D721Med (cell line): ENCODE results near the gene ETV2.

Experiments used
- DNase-seq: peaks from one replicate; pipeline ENCODE4 v3.0.0; 2011; ENCODE audit warnings: low spot score; ENCODE audit not compliant: insufficient read length
- FAIRE-seq: peaks from 2 replicates; lab custom pipeline; 2011; peaks lifted over from hg19 to GRCh38; lab: Jason Lieb, UNC
- CTCF ChIP-seq: IDR thresholded peaks from 2 replicates; pipeline ENCODE4 v1.5.1; 2012; ENCODE audit warnings: mild to moderate bottlenecking, control low read depth; ENCODE audit not compliant: insufficient read depth; ENCODE audit errors: missing control alignments

ETV2 gene

GRCh38 chr19:35628565-35629331, 12.8 kb upstream of the ETV2 start, which contains the start of gene RBM42:
RBM42 (plus strand) TSS chr19:35629036; CDS start chr19:35629154, 118 bp downstream.
- no peak for TF ChIP-seq CTCF
- FAIRE-seq: no peak
- peak; percentile 97 for DNase-seq

DNA sequence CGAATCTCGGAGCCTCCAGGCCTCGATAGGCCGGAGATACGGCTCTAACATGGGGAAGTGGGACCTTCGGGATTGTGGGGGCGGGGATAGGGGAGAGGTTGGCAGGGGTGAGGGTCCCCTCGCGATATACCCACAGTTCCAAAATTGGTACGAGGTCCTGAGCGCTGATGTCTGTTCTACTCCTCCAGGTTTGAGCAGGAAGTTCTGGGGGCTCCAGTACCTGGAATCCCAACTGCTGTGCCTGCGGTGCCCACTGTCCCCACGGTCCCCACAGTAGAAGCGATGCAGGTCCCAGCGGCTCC, 12.3 kb upstream of the ETV2 start:
- DNase-seq: no peak
- no peak for TF ChIP-seq CTCF
- FAIRE-seq: no peak

DNA sequence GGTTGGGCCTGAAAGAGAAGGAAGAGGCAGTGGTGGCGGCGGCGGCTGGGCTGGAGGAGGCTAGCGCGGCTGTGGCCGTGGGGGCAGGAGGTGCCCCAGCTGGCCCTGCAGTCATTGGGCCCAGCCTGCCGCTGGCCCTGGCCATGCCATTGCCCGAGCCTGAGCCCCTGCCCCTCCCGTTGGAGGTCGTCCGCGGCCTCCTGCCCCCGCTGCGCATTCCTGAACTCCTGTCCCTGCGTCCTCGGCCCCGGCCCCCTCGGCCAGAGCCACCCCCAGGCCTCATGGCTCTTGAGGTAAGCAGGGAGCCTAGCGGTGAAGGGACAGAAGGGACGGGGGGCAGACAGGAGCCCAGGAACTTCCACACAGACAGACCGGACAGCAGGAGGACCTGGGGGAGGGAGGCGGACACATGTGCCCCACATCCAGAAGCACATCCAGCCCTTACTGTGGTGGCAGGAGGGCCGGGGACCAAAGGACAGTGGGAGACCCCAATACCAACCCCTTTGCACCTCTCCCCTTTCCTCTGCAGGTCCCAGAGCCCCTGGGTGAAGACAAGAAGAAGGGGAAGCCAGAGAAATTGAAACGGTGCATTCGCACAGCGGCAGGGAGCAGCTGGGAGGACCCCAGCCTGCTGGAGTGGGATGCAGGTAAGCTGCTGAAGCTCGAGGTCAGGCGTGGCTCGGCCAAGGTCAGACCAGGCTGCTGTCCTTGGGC, 7.7 kb upstream of the ETV2 start:
- DNase-seq (no peak), FAIRE-seq (no peak)
- TF ChIP-seq CTCF: no peak

DNA sequence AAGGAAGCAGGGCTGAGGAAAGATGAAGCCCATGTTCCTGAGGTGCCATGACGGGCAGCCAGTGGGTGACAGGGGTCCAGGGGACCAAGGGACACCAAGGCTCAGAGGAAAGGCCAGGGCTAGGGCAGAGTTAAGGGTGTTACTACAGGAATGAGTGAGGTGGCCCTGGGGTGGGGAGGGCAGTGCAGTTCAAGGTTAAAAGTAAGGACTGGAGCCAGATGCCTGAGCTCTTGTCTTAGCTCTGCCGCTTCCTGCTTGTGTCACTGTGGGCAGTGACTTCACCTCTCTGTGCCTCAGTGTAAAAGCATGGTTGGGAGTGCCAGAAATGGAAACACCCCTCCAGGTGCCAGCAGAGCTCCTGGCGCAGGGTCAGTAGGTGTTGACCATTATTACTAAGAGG, 4.9 kb upstream of the ETV2 start:
- no peak for TF ChIP-seq CTCF
- FAIRE-seq (no peak), DNase-seq (no peak)

DNA sequence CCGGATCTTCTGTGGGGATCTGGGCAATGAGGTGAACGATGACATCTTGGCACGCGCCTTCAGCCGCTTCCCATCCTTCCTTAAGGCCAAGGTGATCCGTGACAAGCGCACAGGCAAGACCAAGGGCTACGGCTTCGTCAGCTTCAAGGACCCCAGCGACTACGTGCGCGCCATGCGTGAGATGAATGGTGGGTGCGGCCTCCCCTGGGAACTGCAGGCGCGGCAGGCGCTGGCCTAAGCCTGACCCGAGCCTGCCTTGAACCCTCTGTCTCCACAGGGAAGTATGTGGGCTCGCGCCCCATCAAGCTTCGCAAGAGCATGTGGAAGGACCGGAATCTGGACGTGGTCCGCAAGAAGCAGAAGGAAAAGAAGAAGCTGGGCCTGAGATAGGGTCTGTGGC, 4.4 kb upstream of the ETV2 start:
- DNase-seq (no peak), FAIRE-seq (no peak)
- no peak for TF ChIP-seq CTCF

DNA sequence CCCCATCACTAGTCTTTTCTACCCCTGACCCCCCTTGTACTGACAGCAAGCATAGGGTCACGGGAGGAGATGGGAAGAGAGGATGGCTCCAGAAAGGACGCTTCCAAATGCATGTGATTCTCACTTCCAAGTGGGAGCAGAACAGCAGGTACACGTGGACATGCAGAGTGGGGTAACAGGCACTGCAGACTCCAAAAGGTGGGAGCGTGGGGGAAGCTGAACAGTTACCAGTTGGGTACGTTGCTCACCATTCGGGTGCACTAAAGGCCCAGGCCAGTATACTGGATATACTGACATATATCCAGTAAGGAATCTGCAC, 2.3 kb upstream of the ETV2 start:
- no peak for DNase-seq
- TF ChIP-seq CTCF: no peak
- FAIRE-seq: no peak

GRCh38 chr19:35639863-35640262, 1.7 kb upstream of the ETV2 start:
- TF ChIP-seq CTCF: no peak
- DNase-seq (no peak), FAIRE-seq (no peak)
